Stomach (tissue), 4 donors: ENCODE results near the gene TEAD1.

Experiments
- POLR2A ChIP-seq, 4 donors: fragments of 450-650 bp; IDR thresholded peaks; one replicate each; pipeline ENCODE4 v1.6.1; 2016; ENCODE audit warnings: antibody characterized with exemption in 4 of 4, control low read depth in 2 of 4, mild to moderate bottlenecking in 1 of 4, moderate library complexity in 1 of 4
- POLR2AphosphoS5 ChIP-seq, 3 donors: sonication (generic); formaldehyde crosslinking; IDR thresholded peaks; one replicate each; pipeline ENCODE4 v1.6.1; 2016; ENCODE audit warnings: antibody characterized with exemption in 3 of 3
- TF ChIP-seq, protein P1 (sequence below), 7 experiments: fragments of 450-650 bp in 4 of 7; fragments of 200-600 bp in 3 of 7; sonication (generic) in 3 of 7; IDR thresholded peaks; one replicate each; pipeline ENCODE4 v1.5.1; 2016 to 2019; ENCODE audit warnings: antibody characterized with exemption in 7 of 7, control low read depth in 2 of 7, mild to moderate bottlenecking in 1 of 7

DNA sequence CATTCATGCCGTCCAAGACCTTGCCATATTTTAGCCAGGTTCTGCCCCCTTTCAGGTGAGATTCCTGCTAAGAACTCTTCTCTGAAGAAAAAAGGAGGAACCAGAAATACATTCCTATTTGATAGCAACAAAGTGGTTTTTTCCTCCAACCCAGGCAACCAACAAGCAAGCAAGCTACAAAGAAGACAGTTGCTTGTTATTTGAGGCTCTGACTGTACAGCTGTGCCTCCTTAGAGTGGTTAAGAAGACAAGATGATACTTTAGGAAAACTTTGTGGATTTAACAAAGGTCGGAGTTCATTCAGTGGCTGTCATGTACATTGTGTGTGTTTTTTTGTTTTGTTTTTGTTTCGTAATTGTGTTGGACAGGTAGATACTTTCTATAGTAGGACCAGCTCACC is 21.7 kb downstream of the TEAD1 start:
- TF ChIP-seq, protein P1, sequence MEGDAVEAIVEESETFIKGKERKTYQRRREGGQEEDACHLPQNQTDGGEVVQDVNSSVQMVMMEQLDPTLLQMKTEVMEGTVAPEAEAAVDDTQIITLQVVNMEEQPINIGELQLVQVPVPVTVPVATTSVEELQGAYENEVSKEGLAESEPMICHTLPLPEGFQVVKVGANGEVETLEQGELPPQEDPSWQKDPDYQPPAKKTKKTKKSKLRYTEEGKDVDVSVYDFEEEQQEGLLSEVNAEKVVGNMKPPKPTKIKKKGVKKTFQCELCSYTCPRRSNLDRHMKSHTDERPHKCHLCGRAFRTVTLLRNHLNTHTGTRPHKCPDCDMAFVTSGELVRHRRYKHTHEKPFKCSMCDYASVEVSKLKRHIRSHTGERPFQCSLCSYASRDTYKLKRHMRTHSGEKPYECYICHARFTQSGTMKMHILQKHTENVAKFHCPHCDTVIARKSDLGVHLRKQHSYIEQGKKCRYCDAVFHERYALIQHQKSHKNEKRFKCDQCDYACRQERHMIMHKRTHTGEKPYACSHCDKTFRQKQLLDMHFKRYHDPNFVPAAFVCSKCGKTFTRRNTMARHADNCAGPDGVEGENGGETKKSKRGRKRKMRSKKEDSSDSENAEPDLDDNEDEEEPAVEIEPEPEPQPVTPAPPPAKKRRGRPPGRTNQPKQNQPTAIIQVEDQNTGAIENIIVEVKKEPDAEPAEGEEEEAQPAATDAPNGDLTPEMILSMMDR (IDR thresholded peaks at IDR 0.05) = no peak
- TF ChIP-seq POLR2A (IDR thresholded peaks at IDR 0.05) (no peak), POLR2AphosphoS5 (IDR thresholded peaks at IDR 0.05) (no peak)
